GM23338 (cell line): Measurements from ENCODE around the gene MGME1. TPM values are rescaled to one million over a fixed set of nuclear protein-coding genes. Genes with fewer than 3 reads are reported as not detected.

Source experiments
- ATAC-seq: fragments of 200-7000 bp; cut with Tn5 transposase; 3 replicates; pipeline ENCODE4 v1.9.1; 2020
- DNase-seq: peaks from one replicate; pipeline ENCODE4 v3.0.0-alpha.2; 2015; ENCODE audit warnings: low spot score
- H2AFZ ChIP-seq: fragments of 200-600 bp; sonication (generic); 2 replicates; pipeline ENCODE4 v1.8.0; 2016; ENCODE audit warnings: antibody characterized with exemption, mild to moderate bottlenecking, moderate library complexity
- H3F3A ChIP-seq: fragments of 200-600 bp; sonication (generic); replicated peaks from 2 replicates; pipeline ENCODE4 v1.8.0; 2017; ENCODE audit warnings: antibody characterized with exemption, mixed run types, low read depth
- H3K27ac ChIP-seq: fragments of 200-600 bp; sonication (generic); 2 replicates; pipeline ENCODE4 v1.6.1; 2016; ENCODE audit warnings: low read depth
- H3K27me3 ChIP-seq: fragments of 200-600 bp; sonication (generic); 2 replicates; pipeline ENCODE4 v1.8.0; 2016; ENCODE audit warnings: mild to moderate bottlenecking, mixed run types, moderate library complexity; ENCODE audit not compliant: insufficient read depth
- H3K36me3 ChIP-seq: fragments of 200-600 bp; sonication (generic); 2 replicates; pipeline ENCODE4 v1.8.0; 2016; ENCODE audit warnings: mild to moderate bottlenecking; ENCODE audit not compliant: insufficient read depth
- H3K4me1 ChIP-seq: fragments of 200-600 bp; sonication (generic); 2 replicates; pipeline ENCODE4 v1.8.0; 2016; ENCODE audit warnings: mild to moderate bottlenecking, moderate library complexity; ENCODE audit not compliant: insufficient read depth
- H3K4me2 ChIP-seq: fragments of 200-600 bp; sonication (generic); 2 replicates; pipeline ENCODE4 v1.7.1; 2017; ENCODE audit warnings: mixed run types
- H3K4me3 ChIP-seq: fragments of 200-600 bp; sonication (generic); 2 replicates; pipeline ENCODE4 v1.6.1; 2016; ENCODE audit warnings: mixed run types
- H3K79me2 ChIP-seq: fragments of 200-600 bp; sonication (generic); replicated peaks from 2 replicates; pipeline ENCODE4 v1.8.0; 2017; ENCODE audit warnings: mild to moderate bottlenecking; ENCODE audit not compliant: insufficient read depth
- H3K9me2 ChIP-seq: fragments of 200-600 bp; sonication (generic); 2 replicates; pipeline ENCODE4 v1.8.0; 2017; ENCODE audit not compliant: insufficient read depth
- H4K20me1 ChIP-seq: fragments of 200-600 bp; sonication (generic); replicated peaks from 2 replicates; pipeline ENCODE4 v1.8.0; 2017; ENCODE audit warnings: mild to moderate bottlenecking; ENCODE audit not compliant: insufficient read depth
- H3K27ac Mint-ChIP-seq: 2 replicates; pipeline ENCODE4 v1.8.0; 2020; ENCODE audit warnings: inconsistent platforms, mild to moderate bottlenecking, moderate library complexity, mixed read lengths
- H3K27me3 Mint-ChIP-seq: 3 replicates; pipeline ENCODE4 v1.8.0; 2022; ENCODE audit warnings: low read depth, mild to moderate bottlenecking, moderate library complexity, mixed read lengths, inconsistent platforms; ENCODE audit not compliant: insufficient read depth, poor library complexity
- H3K36me3 Mint-ChIP-seq: 3 replicates; pipeline ENCODE4 v1.8.0; 2021; ENCODE audit warnings: low read depth, mild to moderate bottlenecking, inconsistent platforms, moderate library complexity, mixed read lengths
- H3K4me1 Mint-ChIP-seq: 3 replicates; pipeline ENCODE4 v1.8.0; 2020; ENCODE audit warnings: mild to moderate bottlenecking, inconsistent platforms, mixed read lengths
- H3K4me3 Mint-ChIP-seq: 3 replicates; pipeline ENCODE4 v1.8.0; 2021; ENCODE audit warnings: moderate library complexity, mild to moderate bottlenecking, inconsistent platforms, mixed read lengths
- H3K9me3 Mint-ChIP-seq: 3 replicates; pipeline ENCODE4 v1.8.0; 2020; ENCODE audit warnings: moderate library complexity, mild to moderate bottlenecking, inconsistent platforms, mixed read lengths
- CREB1 ChIP-seq: fragments of 250-450 bp; sonication (Bioruptor Pico); IDR thresholded peaks from 2 replicates; pipeline ENCODE4 v1.5.0; 2020; ENCODE audit warnings: low read depth, mild to moderate bottlenecking, moderate library complexity
- EZH2 ChIP-seq: fragments of 200-600 bp; sonication (generic); IDR thresholded peaks from one replicate; pipeline ENCODE4 v1.8.0; 2017; ENCODE audit warnings: antibody characterized with exemption, mild to moderate bottlenecking, low read depth; ENCODE audit not compliant: unreplicated experiment
- EZH2phosphoT487 ChIP-seq: fragments of 200-600 bp; sonication (generic); IDR thresholded peaks from one replicate; pipeline ENCODE4 v1.8.1; 2018; ENCODE audit warnings: antibody characterized with exemption; ENCODE audit not compliant: unreplicated experiment
- JUNB ChIP-seq: IDR thresholded peaks from one replicate; pipeline ENCODE4 v1.6.1; 2016; ENCODE audit warnings: antibody characterized with exemption; ENCODE audit not compliant: unreplicated experiment
- POLR2AphosphoS5 ChIP-seq: IDR thresholded peaks from 2 replicates; pipeline ENCODE4 v1.6.1; 2016; ENCODE audit warnings: antibody characterized with exemption, low read depth
- ZNF114 ChIP-seq: fragments of 250-450 bp; sonication (Bioruptor Pico); IDR thresholded peaks from 2 replicates; pipeline ENCODE4 v1.5.0; 2020; ENCODE audit warnings: mild to moderate bottlenecking, moderate library complexity
- ZNF331 ChIP-seq: fragments of 250-450 bp; sonication (Bioruptor Pico); IDR thresholded peaks from 2 replicates; pipeline ENCODE4 v1.5.0; 2020; ENCODE audit warnings: low read depth, mild to moderate bottlenecking, moderate library complexity
- polyA plus RNA-seq: library from polyadenylated mRNA; unstranded; fragments of >200 nt; fragmentation: Nextera tagmentation; extraction: Ambion mirVana; gene quantifications from 2 replicates; pipeline ENCODE4 v1.2.1, GENCODE V29; 2016
- total RNA-seq: library from RNA; depleted of rRNA; stranded (reverse); fragments of >200 nt; shearing (Covaris generic); gene quantifications from 2 replicates; pipeline ENCODE4 v1.2.3, GENCODE V29; 2014
- TF ChIP-seq, protein P1 (sequence below): IDR thresholded peaks from 2 replicates; pipeline ENCODE4 v1.6.1; 2016; ENCODE audit warnings: antibody characterized with exemption
- TF ChIP-seq, protein P2 (sequence below), 2 experiments: fragments of 200-600 bp in 1 of 2; sonication (generic) in 1 of 2; conservative IDR thresholded peaks; 2 replicates each; pipeline versions ENCODE4 v1.5.1 to v1.6.1; 2016 to 2017; ENCODE audit warnings: antibody characterized with exemption in 2 of 2, low read depth in 2 of 2, mild to moderate bottlenecking in 2 of 2, moderate library complexity in 1 of 2
- TF ChIP-seq, protein P3 (sequence below): fragments of 250-450 bp; sonication (Bioruptor Pico); IDR thresholded peaks from 2 replicates; pipeline ENCODE4 v1.5.0; 2020; ENCODE audit warnings: mild to moderate bottlenecking, moderate library complexity
- TF ChIP-seq, protein P4 (sequence below): IDR thresholded peaks from one replicate; pipeline ENCODE4 v1.6.1; 2018; ENCODE audit warnings: antibody characterized with exemption; ENCODE audit not compliant: unreplicated experiment

MGME1 gene
- total and polyA plus RNA-seq, 2 experiments from 2014 or later: 43.1 to 56.9 TPM

DNA sequence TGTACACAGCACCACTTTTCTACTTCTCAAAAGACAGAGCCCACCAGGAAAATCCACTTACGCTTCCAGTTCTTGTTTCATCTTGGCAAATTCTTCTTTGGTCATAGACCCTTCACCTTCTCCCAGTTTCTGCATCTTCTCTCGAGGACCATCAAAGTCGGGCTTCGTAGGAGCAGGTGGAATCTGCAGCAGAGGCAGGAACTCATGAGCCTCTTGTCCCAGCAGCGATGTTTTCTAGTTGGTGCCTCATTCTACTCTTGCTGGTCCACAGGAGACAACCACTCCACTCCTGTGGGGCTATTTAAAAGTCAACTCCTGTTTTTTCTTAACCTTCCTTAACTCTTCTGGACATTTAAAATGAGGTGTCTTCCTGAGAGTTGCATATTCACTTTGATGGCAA is 14.9 kb upstream of the MGME1 start (continued):
- TF ChIP-seq, protein P1, sequence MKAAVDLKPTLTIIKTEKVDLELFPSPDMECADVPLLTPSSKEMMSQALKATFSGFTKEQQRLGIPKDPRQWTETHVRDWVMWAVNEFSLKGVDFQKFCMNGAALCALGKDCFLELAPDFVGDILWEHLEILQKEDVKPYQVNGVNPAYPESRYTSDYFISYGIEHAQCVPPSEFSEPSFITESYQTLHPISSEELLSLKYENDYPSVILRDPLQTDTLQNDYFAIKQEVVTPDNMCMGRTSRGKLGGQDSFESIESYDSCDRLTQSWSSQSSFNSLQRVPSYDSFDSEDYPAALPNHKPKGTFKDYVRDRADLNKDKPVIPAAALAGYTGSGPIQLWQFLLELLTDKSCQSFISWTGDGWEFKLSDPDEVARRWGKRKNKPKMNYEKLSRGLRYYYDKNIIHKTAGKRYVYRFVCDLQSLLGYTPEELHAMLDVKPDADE: no peak
- no peak for TF ChIP-seq EZH2phosphoT487

DNA sequence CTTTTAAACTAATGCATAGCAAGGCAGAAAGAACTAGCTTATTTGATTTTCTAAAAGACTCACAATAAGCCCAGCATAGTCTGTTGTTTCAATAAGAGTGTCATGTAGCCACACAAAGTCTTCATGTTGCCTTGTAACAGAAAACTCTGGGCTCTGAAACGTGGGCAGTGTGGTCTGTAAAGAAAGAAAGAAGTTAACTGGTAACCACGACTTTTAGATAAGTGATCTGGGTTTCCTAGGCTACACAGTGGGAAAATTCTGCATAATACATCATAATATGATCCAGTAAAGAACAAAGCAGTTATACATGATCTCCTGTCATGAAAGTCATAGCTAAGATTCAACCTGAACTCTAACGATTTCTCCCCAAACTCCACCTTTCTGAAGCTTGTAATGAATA is 13.5 kb upstream of the MGME1 start:
- ATAC-seq (no peak), DNase-seq (no peak)
- H3K27me3 Mint-ChIP-seq: peaks cover 5% of the 10 kb centered on the region
- H3K9me3 Mint-ChIP-seq: no peaks in the 10 kb centered on the region
- peaks cover 12% of the 10 kb centered on the region; the same call in 1 of the 2 replicates for H3K4me1 ChIP-seq
- 0 out of 2 replicates have a peak overlapping the region, but pooled peaks have one; percentile 5 for H3K27ac Mint-ChIP-seq
- H3K27me3 ChIP-seq: no peaks in the 10 kb centered on the region
- H3K27ac ChIP-seq: 0 out of 2 replicates have a peak overlapping the region, but pooled peaks have one; percentile 75
- H3K36me3 Mint-ChIP-seq: peaks cover 89% of the 10 kb centered on the region
- H3F3A ChIP-seq: peaks cover 19% of the 10 kb centered on the region
- H3K4me1 Mint-ChIP-seq: peaks cover 23% of the 10 kb centered on the region
- no peak overlapping the region for H3K4me2 ChIP-seq
- H3K36me3 ChIP-seq: peaks cover 53% of the 10 kb centered on the region
- H3K9me2 ChIP-seq: no peaks in the 10 kb centered on the region
- no peak overlapping the region for H2AFZ ChIP-seq
- H4K20me1 ChIP-seq: peaks cover 82% of the 10 kb centered on the region
- no peak overlapping the region for H3K4me3 Mint-ChIP-seq
- peaks cover 100% of the 10 kb centered on the region for H3K79me2 ChIP-seq
- no peak overlapping the region for H3K4me3 ChIP-seq
- TF ChIP-seq EZH2 (no peak), EZH2phosphoT487 (no peak), POLR2AphosphoS5 (no peak), JUNB (no peak), ZNF114 (CRISPR knock-in tag) (no peak), ZNF331 (CRISPR knock-in tag) (no peak), CREB1 (CRISPR knock-in tag) (no peak)
- TF ChIP-seq, protein P2, sequence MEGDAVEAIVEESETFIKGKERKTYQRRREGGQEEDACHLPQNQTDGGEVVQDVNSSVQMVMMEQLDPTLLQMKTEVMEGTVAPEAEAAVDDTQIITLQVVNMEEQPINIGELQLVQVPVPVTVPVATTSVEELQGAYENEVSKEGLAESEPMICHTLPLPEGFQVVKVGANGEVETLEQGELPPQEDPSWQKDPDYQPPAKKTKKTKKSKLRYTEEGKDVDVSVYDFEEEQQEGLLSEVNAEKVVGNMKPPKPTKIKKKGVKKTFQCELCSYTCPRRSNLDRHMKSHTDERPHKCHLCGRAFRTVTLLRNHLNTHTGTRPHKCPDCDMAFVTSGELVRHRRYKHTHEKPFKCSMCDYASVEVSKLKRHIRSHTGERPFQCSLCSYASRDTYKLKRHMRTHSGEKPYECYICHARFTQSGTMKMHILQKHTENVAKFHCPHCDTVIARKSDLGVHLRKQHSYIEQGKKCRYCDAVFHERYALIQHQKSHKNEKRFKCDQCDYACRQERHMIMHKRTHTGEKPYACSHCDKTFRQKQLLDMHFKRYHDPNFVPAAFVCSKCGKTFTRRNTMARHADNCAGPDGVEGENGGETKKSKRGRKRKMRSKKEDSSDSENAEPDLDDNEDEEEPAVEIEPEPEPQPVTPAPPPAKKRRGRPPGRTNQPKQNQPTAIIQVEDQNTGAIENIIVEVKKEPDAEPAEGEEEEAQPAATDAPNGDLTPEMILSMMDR (conservative IDR thresholded peaks at IDR 0.05; ENCODE audit: low read depth in 2 of 2): no peak
- TF ChIP-seq, protein P1: no peak
- TF ChIP-seq, protein P3, sequence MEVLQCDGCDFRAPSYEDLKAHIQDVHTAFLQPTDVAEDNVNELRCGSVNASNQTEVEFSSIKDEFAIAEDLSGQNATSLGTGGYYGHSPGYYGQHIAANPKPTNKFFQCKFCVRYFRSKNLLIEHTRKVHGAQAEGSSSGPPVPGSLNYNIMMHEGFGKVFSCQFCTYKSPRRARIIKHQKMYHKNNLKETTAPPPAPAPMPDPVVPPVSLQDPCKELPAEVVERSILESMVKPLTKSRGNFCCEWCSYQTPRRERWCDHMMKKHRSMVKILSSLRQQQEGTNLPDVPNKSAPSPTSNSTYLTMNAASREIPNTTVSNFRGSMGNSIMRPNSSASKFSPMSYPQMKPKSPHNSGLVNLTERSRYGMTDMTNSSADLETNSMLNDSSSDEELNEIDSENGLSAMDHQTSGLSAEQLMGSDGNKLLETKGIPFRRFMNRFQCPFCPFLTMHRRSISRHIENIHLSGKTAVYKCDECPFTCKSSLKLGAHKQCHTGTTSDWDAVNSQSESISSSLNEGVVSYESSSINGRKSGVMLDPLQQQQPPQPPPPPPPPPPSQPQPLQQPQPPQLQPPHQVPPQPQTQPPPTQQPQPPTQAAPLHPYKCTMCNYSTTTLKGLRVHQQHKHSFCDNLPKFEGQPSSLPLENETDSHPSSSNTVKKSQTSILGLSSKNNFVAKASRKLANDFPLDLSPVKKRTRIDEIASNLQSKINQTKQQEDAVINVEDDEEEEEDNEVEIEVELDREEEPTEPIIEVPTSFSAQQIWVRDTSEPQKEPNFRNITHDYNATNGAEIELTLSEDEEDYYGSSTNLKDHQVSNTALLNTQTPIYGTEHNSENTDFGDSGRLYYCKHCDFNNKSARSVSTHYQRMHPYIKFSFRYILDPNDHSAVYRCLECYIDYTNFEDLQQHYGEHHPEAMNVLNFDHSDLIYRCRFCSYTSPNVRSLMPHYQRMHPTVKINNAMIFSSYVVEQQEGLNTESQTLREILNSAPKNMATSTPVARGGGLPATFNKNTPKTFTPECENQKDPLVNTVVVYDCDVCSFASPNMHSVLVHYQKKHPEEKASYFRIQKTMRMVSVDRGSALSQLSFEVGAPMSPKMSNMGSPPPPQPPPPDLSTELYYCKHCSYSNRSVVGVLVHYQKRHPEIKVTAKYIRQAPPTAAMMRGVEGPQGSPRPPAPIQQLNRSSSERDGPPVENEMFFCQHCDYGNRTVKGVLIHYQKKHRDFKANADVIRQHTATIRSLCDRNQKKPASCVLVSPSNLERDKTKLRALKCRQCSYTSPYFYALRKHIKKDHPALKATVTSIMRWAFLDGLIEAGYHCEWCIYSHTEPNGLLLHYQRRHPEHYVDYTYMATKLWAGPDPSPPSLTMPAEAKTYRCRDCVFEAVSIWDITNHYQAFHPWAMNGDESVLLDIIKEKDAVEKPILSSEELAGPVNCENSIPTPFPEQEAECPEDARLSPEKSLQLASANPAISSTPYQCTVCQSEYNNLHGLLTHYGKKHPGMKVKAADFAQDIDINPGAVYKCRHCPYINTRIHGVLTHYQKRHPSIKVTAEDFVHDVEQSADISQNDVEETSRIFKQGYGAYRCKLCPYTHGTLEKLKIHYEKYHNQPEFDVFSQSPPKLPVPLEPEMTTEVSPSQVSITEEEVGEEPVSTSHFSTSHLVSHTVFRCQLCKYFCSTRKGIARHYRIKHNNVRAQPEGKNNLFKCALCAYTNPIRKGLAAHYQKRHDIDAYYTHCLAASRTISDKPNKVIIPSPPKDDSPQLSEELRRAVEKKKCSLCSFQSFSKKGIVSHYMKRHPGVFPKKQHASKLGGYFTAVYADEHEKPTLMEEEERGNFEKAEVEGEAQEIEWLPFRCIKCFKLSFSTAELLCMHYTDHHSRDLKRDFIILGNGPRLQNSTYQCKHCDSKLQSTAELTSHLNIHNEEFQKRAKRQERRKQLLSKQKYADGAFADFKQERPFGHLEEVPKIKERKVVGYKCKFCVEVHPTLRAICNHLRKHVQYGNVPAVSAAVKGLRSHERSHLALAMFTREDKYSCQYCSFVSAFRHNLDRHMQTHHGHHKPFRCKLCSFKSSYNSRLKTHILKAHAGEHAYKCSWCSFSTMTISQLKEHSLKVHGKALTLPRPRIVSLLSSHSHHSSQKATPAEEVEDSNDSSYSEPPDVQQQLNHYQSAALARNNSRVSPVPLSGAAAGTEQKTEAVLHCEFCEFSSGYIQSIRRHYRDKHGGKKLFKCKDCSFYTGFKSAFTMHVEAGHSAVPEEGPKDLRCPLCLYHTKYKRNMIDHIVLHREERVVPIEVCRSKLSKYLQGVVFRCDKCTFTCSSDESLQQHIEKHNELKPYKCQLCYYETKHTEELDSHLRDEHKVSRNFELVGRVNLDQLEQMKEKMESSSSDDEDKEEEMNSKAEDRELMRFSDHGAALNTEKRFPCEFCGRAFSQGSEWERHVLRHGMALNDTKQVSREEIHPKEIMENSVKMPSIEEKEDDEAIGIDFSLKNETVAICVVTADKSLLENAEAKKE (CRISPR knock-in tag): no peak
- TF ChIP-seq, protein P4, sequence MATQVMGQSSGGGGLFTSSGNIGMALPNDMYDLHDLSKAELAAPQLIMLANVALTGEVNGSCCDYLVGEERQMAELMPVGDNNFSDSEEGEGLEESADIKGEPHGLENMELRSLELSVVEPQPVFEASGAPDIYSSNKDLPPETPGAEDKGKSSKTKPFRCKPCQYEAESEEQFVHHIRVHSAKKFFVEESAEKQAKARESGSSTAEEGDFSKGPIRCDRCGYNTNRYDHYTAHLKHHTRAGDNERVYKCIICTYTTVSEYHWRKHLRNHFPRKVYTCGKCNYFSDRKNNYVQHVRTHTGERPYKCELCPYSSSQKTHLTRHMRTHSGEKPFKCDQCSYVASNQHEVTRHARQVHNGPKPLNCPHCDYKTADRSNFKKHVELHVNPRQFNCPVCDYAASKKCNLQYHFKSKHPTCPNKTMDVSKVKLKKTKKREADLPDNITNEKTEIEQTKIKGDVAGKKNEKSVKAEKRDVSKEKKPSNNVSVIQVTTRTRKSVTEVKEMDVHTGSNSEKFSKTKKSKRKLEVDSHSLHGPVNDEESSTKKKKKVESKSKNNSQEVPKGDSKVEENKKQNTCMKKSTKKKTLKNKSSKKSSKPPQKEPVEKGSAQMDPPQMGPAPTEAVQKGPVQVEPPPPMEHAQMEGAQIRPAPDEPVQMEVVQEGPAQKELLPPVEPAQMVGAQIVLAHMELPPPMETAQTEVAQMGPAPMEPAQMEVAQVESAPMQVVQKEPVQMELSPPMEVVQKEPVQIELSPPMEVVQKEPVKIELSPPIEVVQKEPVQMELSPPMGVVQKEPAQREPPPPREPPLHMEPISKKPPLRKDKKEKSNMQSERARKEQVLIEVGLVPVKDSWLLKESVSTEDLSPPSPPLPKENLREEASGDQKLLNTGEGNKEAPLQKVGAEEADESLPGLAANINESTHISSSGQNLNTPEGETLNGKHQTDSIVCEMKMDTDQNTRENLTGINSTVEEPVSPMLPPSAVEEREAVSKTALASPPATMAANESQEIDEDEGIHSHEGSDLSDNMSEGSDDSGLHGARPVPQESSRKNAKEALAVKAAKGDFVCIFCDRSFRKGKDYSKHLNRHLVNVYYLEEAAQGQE: no peak
